ENCODE measurements around the gene TMEM19.

TMEM19 gene

GRCh38 chr12:71653137-71653536, 32.7 kb upstream of the TMEM19 start:
- Histone ChIP-seq H3K9me3 (ENCODE audit: insufficient read depth, low read depth, low read length) (no peaks in the 10 kb centered on the region), H3K27ac (ENCODE audit: low read depth, low read length) (no peak overlapping the region), H3K4me1 (ENCODE audit: control insufficient read depth in 1 of 2, insufficient read depth in 2 of 2, low read length in 2 of 2) (no peaks in the 10 kb centered on the region), H3K4ac (ENCODE audit: low read depth, low read length) (no peak overlapping the region), H4K8ac (ENCODE audit: low read depth, low read length) (no peak overlapping the region), H3K4me2 (ENCODE audit: low read length) (no peak overlapping the region), H2BK120ac (ENCODE audit: insufficient read depth, low read length, poor library complexity) (no peak overlapping the region), H3K27me3 (ENCODE audit: insufficient read depth, low read length) (no peaks in the 10 kb centered on the region), H3K23ac (ENCODE audit: low read length) (no peak overlapping the region), H4K91ac (ENCODE audit: low read depth, low read length) (no peak overlapping the region), H2AK5ac (ENCODE audit: low read length) (no peak overlapping the region), H2BK5ac (ENCODE audit: low read depth, low read length, poor library complexity) (no peak overlapping the region), H2BK12ac (ENCODE audit: low read length) (no peak overlapping the region), H3K18ac (ENCODE audit: low read length) (no peak overlapping the region), H3K36me3 (ENCODE audit: control insufficient read depth in 1 of 2, insufficient read depth in 2 of 2, low read length in 2 of 2) (peaks cover 14 to 16% of the 10 kb centered on the region in 2 experiments), H3K14ac (ENCODE audit: low read length) (no peak overlapping the region), H4K12ac (ENCODE audit: low read depth, low read length) (no peak overlapping the region), H2AFZ (ENCODE audit: insufficient read depth, low read length, poor library complexity) (no peak overlapping the region), H3K9ac (ENCODE audit: low read length) (no peak overlapping the region), H3K4me3 (ENCODE audit: low read depth, low read length) (no peak overlapping the region), H3K79me1 (ENCODE audit: low read length) (no peaks in the 10 kb centered on the region), H3K79me2 (ENCODE audit: control insufficient read depth, insufficient read depth, low read length, poor library complexity) (no peaks in the 10 kb centered on the region)
- DNase-seq, result no peak
- no CpG with 5 or more reads among the region's 2 CpGs for WGBS (ENCODE audit: extremely low coverage, insufficient coverage, insufficient read length)

- no peak overlapping the region for H2BK5ac ChIP-seq (ENCODE audit: low read depth, low read length, poor library complexity)
- WGBS (ENCODE audit: extremely low coverage, insufficient coverage, insufficient read length), result no CpG with 5 or more reads among the region's 3 CpGs
- no peak overlapping the region for H2BK12ac ChIP-seq (ENCODE audit: low read length)
- no peaks in the 10 kb centered on the region for H3K79me1 ChIP-seq (ENCODE audit: low read length)
- H3K9ac ChIP-seq (ENCODE audit: low read length), result no peak overlapping the region
- no peaks in the 10 kb centered on the region for H3K79me2 ChIP-seq (ENCODE audit: control insufficient read depth, insufficient read depth, low read length, poor library complexity)
- H2AK5ac ChIP-seq (ENCODE audit: low read length), result no peak overlapping the region
- no peaks in the 10 kb centered on the region for H3K4me1 ChIP-seq (ENCODE audit: control insufficient read depth in 1 of 2, insufficient read depth in 2 of 2, low read length in 2 of 2)
- no peak overlapping the region for H3K4me2 ChIP-seq (ENCODE audit: low read length)
- H3K36me3 ChIP-seq (ENCODE audit: control insufficient read depth in 1 of 2, insufficient read depth in 2 of 2, low read length in 2 of 2), result peaks cover 13 to 17% of the 10 kb centered on the region in 2 experiments
- H3K27me3 ChIP-seq (ENCODE audit: insufficient read depth, low read length), result no peaks in the 10 kb centered on the region
- no peak overlapping the region for H4K12ac ChIP-seq (ENCODE audit: low read depth, low read length)
- H4K91ac ChIP-seq (ENCODE audit: low read depth, low read length), result no peak overlapping the region
- H3K4ac ChIP-seq (ENCODE audit: low read depth, low read length), result peak overlapping the region; percentile 4
- no peak overlapping the region for H2AFZ ChIP-seq (ENCODE audit: insufficient read depth, low read length, poor library complexity)
- H3K4me3 ChIP-seq (ENCODE audit: low read depth, low read length), result no peak overlapping the region
- no peak overlapping the region for H4K8ac ChIP-seq (ENCODE audit: low read depth, low read length)
- peak in 1 of 2 donors; percentile 25 for DNase-seq
- no peak overlapping the region for H3K27ac ChIP-seq (ENCODE audit: low read depth, low read length)
- H3K14ac ChIP-seq (ENCODE audit: low read length), result no peak overlapping the region
- no peak overlapping the region for H3K18ac ChIP-seq (ENCODE audit: low read length)
- H3K9me3 ChIP-seq (ENCODE audit: insufficient read depth, low read depth, low read length), result no peaks in the 10 kb centered on the region
- H2BK120ac ChIP-seq (ENCODE audit: insufficient read depth, low read length, poor library complexity), result no peak overlapping the region
- no peak overlapping the region for H3K23ac ChIP-seq (ENCODE audit: low read length)
These were observed 31.7 kb upstream of the TMEM19 start for GRCh38 chr12:71654200-71654599.

GRCh38 chr12:71655495-71655894, 30.4 kb upstream of the TMEM19 start:
- Histone ChIP-seq H4K8ac (ENCODE audit: low read depth, low read length) (no peak overlapping the region), H3K79me2 (ENCODE audit: control insufficient read depth, insufficient read depth, low read length, poor library complexity) (no peaks in the 10 kb centered on the region), H3K27ac (ENCODE audit: low read depth, low read length) (no peak overlapping the region), H4K91ac (ENCODE audit: low read depth, low read length) (no peak overlapping the region), H3K4me2 (ENCODE audit: low read length) (no peak overlapping the region), H4K12ac (ENCODE audit: low read depth, low read length) (no peak overlapping the region), H3K23ac (ENCODE audit: low read length) (no peak overlapping the region), H3K4me3 (ENCODE audit: low read depth, low read length) (no peak overlapping the region), H3K14ac (ENCODE audit: low read length) (no peak overlapping the region), H3K79me1 (ENCODE audit: low read length) (no peaks in the 10 kb centered on the region), H2AFZ (ENCODE audit: insufficient read depth, low read length, poor library complexity) (no peak overlapping the region), H3K9me3 (ENCODE audit: insufficient read depth, low read depth, low read length) (no peaks in the 10 kb centered on the region), H3K27me3 (ENCODE audit: insufficient read depth, low read length) (no peaks in the 10 kb centered on the region), H3K9ac (ENCODE audit: low read length) (no peak overlapping the region), H3K18ac (ENCODE audit: low read length) (no peak overlapping the region), H3K4ac (ENCODE audit: low read depth, low read length) (no peak overlapping the region), H2BK12ac (ENCODE audit: low read length) (no peak overlapping the region), H3K4me1 (ENCODE audit: control insufficient read depth in 1 of 2, insufficient read depth in 2 of 2, low read length in 2 of 2) (no peaks in the 10 kb centered on the region), H2BK120ac (ENCODE audit: insufficient read depth, low read length, poor library complexity) (no peak overlapping the region), H3K36me3 (ENCODE audit: control insufficient read depth in 1 of 2, insufficient read depth in 2 of 2, low read length in 2 of 2) (peaks cover 9 to 15% of the 10 kb centered on the region in 2 experiments), H2AK5ac (ENCODE audit: low read length) (no peak overlapping the region), H2BK5ac (ENCODE audit: low read depth, low read length, poor library complexity) (no peak overlapping the region)
- no CpG with 5 or more reads among the region's 1 CpG for WGBS (ENCODE audit: extremely low coverage, insufficient coverage, insufficient read length)
- no peak for DNase-seq

- H4K8ac ChIP-seq (ENCODE audit: low read depth, low read length), result no peak overlapping the region
- no peak overlapping the region for H3K9ac ChIP-seq (ENCODE audit: low read length)
- H3K79me2 ChIP-seq (ENCODE audit: control insufficient read depth, insufficient read depth, low read length, poor library complexity), result no peaks in the 10 kb centered on the region
- H3K36me3 ChIP-seq (ENCODE audit: control insufficient read depth in 1 of 2, insufficient read depth in 2 of 2, low read length in 2 of 2), result peaks cover 9 to 15% of the 10 kb centered on the region in 2 experiments
- H3K27ac ChIP-seq (ENCODE audit: low read depth, low read length), result no peak overlapping the region
- H3K79me1 ChIP-seq (ENCODE audit: low read length), result no peaks in the 10 kb centered on the region
- no peak for DNase-seq
- H3K18ac ChIP-seq (ENCODE audit: low read length), result no peak overlapping the region
- no peaks in the 10 kb centered on the region for H3K27me3 ChIP-seq (ENCODE audit: insufficient read depth, low read length)
- no peak overlapping the region for H2AFZ ChIP-seq (ENCODE audit: insufficient read depth, low read length, poor library complexity)
- no peaks in the 10 kb centered on the region for H3K4me1 ChIP-seq (ENCODE audit: control insufficient read depth in 1 of 2, insufficient read depth in 2 of 2, low read length in 2 of 2)
- no peak overlapping the region for H3K4me2 ChIP-seq (ENCODE audit: low read length)
- no peak overlapping the region for H2BK5ac ChIP-seq (ENCODE audit: low read depth, low read length, poor library complexity)
- H3K4me3 ChIP-seq (ENCODE audit: low read depth, low read length), result no peak overlapping the region
- no CpG with 5 or more reads among the region's 1 CpG for WGBS (ENCODE audit: extremely low coverage, insufficient coverage, insufficient read length)
- H4K12ac ChIP-seq (ENCODE audit: low read depth, low read length), result no peak overlapping the region
- H3K14ac ChIP-seq (ENCODE audit: low read length), result no peak overlapping the region
- H3K23ac ChIP-seq (ENCODE audit: low read length), result no peak overlapping the region
- H2BK12ac ChIP-seq (ENCODE audit: low read length), result no peak overlapping the region
- no peak overlapping the region for H3K4ac ChIP-seq (ENCODE audit: low read depth, low read length)
- H4K91ac ChIP-seq (ENCODE audit: low read depth, low read length), result no peak overlapping the region
- no peak overlapping the region for H2BK120ac ChIP-seq (ENCODE audit: insufficient read depth, low read length, poor library complexity)
- no peak overlapping the region for H2AK5ac ChIP-seq (ENCODE audit: low read length)
- H3K9me3 ChIP-seq (ENCODE audit: insufficient read depth, low read depth, low read length), result no peaks in the 10 kb centered on the region
These were observed 30.0 kb upstream of the TMEM19 start for GRCh38 chr12:71655907-71656306.

Data from trophoblast cell (in vitro differentiated cells and primary cell).